Measurements from ENCODE around the gene TAS2R60. TPM values are rescaled to one million over a fixed set of nuclear protein-coding genes. Genes with fewer than 3 reads are reported as not detected.

TAS2R60 gene
- 0.29 TPM in 1 of 2 replicates, not detected in the other for total RNA-seq

GRCh38 chr7:143443153-143443552, at the start of gene TAS2R60:
TAS2R60 (plus strand) TSS chr7:143443453; CDS start chr7:143443453, 0 bp downstream.

GRCh38 chr7:143408686-143409561, 34.3 kb upstream of the TAS2R60 start, which contains the start of gene EPHA1:
EPHA1 (minus strand) TSS chr7:143408856; CDS start chr7:143408805, 51 bp downstream.

GRCh38 chr7:143477501-143478150, 34.4 kb downstream of the TAS2R60 start, which contains the start of gene TAS2R41:
TAS2R41 (plus strand) TSS chr7:143477873; CDS start chr7:143477873, 0 bp downstream.

Other genes starting within 250 kb of the TAS2R60 start
- gene TAS2R40, start 221.4 kb upstream of the TAS2R60 start, total RNA-seq, result not detected in 2 replicates
- 62.4 and 63.2 TPM in 2 replicates for gene GSTK1, start 180.0 kb upstream of the TAS2R60 start, total RNA-seq
- gene TMEM139, start 158.5 kb upstream of the TAS2R60 start, total RNA-seq, result not detected in 2 replicates
- 8.3 and 15.0 TPM in 2 replicates for gene CASP2, start 155.1 kb upstream of the TAS2R60 start, total RNA-seq
- gene CLCN1, start 127.3 kb upstream of the TAS2R60 start, total RNA-seq, result not detected in 2 replicates
- 0.44 and 1.1 TPM in 2 replicates for gene FAM131B, start 80.7 kb upstream of the TAS2R60 start, total RNA-seq
- 86.7 and 119 TPM in 2 replicates for gene ZYX, start 62.1 kb upstream of the TAS2R60 start, total RNA-seq
- gene EPHA1, start 34.6 kb upstream of the TAS2R60 start, total RNA-seq, result 0.43 TPM in 1 of 2 replicates, not detected in the other
- gene TAS2R41, start 34.4 kb downstream of the TAS2R60 start, total RNA-seq, result 0.29 TPM in 1 of 2 replicates, not detected in the other
- gene CTAGE15, start 128.3 kb downstream of the TAS2R60 start, total RNA-seq, result under 0.01 and 0.43 TPM in 2 replicates
- 0.22 and 1.9 TPM in 2 replicates for gene TCAF2, start 177.5 kb downstream of the TAS2R60 start, total RNA-seq